HG02642 (cell line): ENCODE measurements around the gene FBXO42.

Source experiments
- ATAC-seq: cut with Tn5 transposase; IDR thresholded peaks from one replicate; pipeline ENCODE4 v1.9.1; 2021; ENCODE audit warnings: mild to moderate bottlenecking; ENCODE audit not compliant: unreplicated experiment, poor library complexity

The FBXO42 gene

GRCh38 chr1:16208270-16208987, 143.9 kb downstream of the FBXO42 start:
- no peak for ATAC-seq

- ATAC-seq = no peak
Measured at GRCh38 chr1:16207318-16208269, 144.7 kb downstream of the FBXO42 start.

GRCh38 chr1:16206547-16207317, 145.5 kb downstream of the FBXO42 start:
- ATAC-seq = peak; percentile 70

- no peak for ATAC-seq
Measured at GRCh38 chr1:16205891-16206546, 146.3 kb downstream of the FBXO42 start.

GRCh38 chr1:16205334-16205671, 147.0 kb downstream of the FBXO42 start:
- no peak for ATAC-seq

- ATAC-seq = no peak
Measured at GRCh38 chr1:16204634-16205333, 147.5 kb downstream of the FBXO42 start.

- no peak for ATAC-seq
Measured at GRCh38 chr1:16204216-16204615, 148.1 kb downstream of the FBXO42 start.

GRCh38 chr1:16203550-16203949, 148.7 kb downstream of the FBXO42 start:
- no peak for ATAC-seq

- no peak for ATAC-seq
Measured at GRCh38 chr1:16202281-16203210, 149.7 kb downstream of the FBXO42 start.

GRCh38 chr1:16199700-16200099, 152.6 kb downstream of the FBXO42 start:
- no peak for ATAC-seq

- no peak for ATAC-seq
Measured at GRCh38 chr1:16199157-16199501, 153.2 kb downstream of the FBXO42 start.

- no peak for ATAC-seq
Measured at GRCh38 chr1:16198444-16199156, 153.7 kb downstream of the FBXO42 start.

GRCh38 chr1:16196874-16197273, 155.4 kb downstream of the FBXO42 start:
- ATAC-seq = no peak
